HEK293 (cell line): ENCODE data around the gene KRT12.

Experiments
- CTCF ChIP-seq: fragments of 450-650 bp; formaldehyde crosslinking; IDR thresholded peaks from 2 replicates; pipeline ENCODE4 v1.5.1; 2016; ENCODE audit warnings: missing biosample characterization, missing genetic modification characterization
- KLF8 ChIP-seq: fragments of 450-650 bp; formaldehyde crosslinking; IDR thresholded peaks from 2 replicates; pipeline ENCODE4 v1.5.1; 2016; ENCODE audit warnings: missing biosample characterization, missing genetic modification characterization
- MZF1 ChIP-seq: fragments of 450-650 bp; formaldehyde crosslinking; IDR thresholded peaks from 2 replicates; pipeline ENCODE4 v1.5.1; 2017; ENCODE audit warnings: missing biosample characterization, missing genetic modification characterization, borderline replicate concordance
- PATZ1 ChIP-seq: fragments of 450-650 bp; formaldehyde crosslinking; IDR thresholded peaks from 2 replicates; pipeline ENCODE4 v1.5.1; 2016; ENCODE audit warnings: missing biosample characterization, missing genetic modification characterization
- REST ChIP-seq: fragments of 450-650 bp; formaldehyde crosslinking; IDR thresholded peaks from 2 replicates; pipeline ENCODE4 v1.5.1; 2016; ENCODE audit warnings: missing biosample characterization, missing genetic modification characterization
- SALL2 ChIP-seq: fragments of 450-650 bp; formaldehyde crosslinking; IDR thresholded peaks from 2 replicates; pipeline ENCODE4 v1.5.0; 2017; ENCODE audit warnings: missing biosample characterization, mild to moderate bottlenecking, missing genetic modification characterization, borderline replicate concordance
- ZNF121 ChIP-seq: fragments of 450-650 bp; formaldehyde crosslinking; IDR thresholded peaks from 2 replicates; pipeline ENCODE4 v1.5.1; 2016; ENCODE audit warnings: missing biosample characterization, missing genetic modification characterization
- ZNF146 ChIP-seq: fragments of 450-650 bp; formaldehyde crosslinking; IDR thresholded peaks from 2 replicates; pipeline ENCODE4 v1.5.1; 2016; ENCODE audit warnings: missing biosample characterization, missing genetic modification characterization
- ZNF274 ChIP-seq, 2 experiments: fragments of 200-500 bp in 1 of 2; fragments of 450-650 bp in 1 of 2; sonication (Bioruptor generic) in 1 of 2; formaldehyde crosslinking in 1 of 2; IDR thresholded peaks; 2 replicates each; pipeline versions ENCODE4 v1.5.1 to v1.6.1; 2014 to 2016; ENCODE audit warnings: borderline replicate concordance in 1 of 2, inconsistent platforms in 1 of 2, low read length in 1 of 2, missing biosample characterization in 1 of 2, missing genetic modification characterization in 1 of 2
- ZNF366 ChIP-seq: fragments of 450-650 bp; formaldehyde crosslinking; conservative IDR thresholded peaks from 2 replicates; pipeline ENCODE4 v1.5.1; 2016; ENCODE audit warnings: missing biosample characterization, missing genetic modification characterization
- ZNF416 ChIP-seq: fragments of 450-650 bp; formaldehyde crosslinking; IDR thresholded peaks from 2 replicates; pipeline ENCODE4 v1.5.1; 2016; ENCODE audit warnings: missing biosample characterization, missing genetic modification characterization
- ZNF580 ChIP-seq: fragments of 450-650 bp; formaldehyde crosslinking; IDR thresholded peaks from 2 replicates; pipeline ENCODE4 v1.5.1; 2016; ENCODE audit warnings: missing biosample characterization, missing genetic modification characterization
- ZNF76 ChIP-seq: fragments of 450-650 bp; formaldehyde crosslinking; IDR thresholded peaks from 2 replicates; pipeline ENCODE4; 2016; ENCODE audit warnings: low read depth, missing biosample characterization, missing genetic modification characterization, borderline replicate concordance

- TF ChIP-seq ZNF580 (tag by site-specific recombination), result no peak
- no peak for TF ChIP-seq CTCF (tag by site-specific recombination)
- TF ChIP-seq ZNF274 (IDR thresholded peaks at IDR 0.05; ENCODE audit: low read length), result no peak
- no peak for TF ChIP-seq ZNF274 (tag by site-specific recombination; IDR thresholded peaks at IDR 0.05; ENCODE audit: borderline replicate concordance)
- no peak for TF ChIP-seq ZNF416 (tag by site-specific recombination)
- no peak for TF ChIP-seq KLF8
- no peak for TF ChIP-seq MZF1 (tag by site-specific recombination)
- no peak for TF ChIP-seq PATZ1
- no peak for TF ChIP-seq ZNF366 (tag by site-specific recombination)
- TF ChIP-seq SALL2 (tag by site-specific recombination), result no peak
- no peak for TF ChIP-seq REST
- TF ChIP-seq ZNF76 (tag by site-specific recombination), result no peak
- TF ChIP-seq ZNF146 (tag by site-specific recombination), result no peak
- no peak for TF ChIP-seq ZNF121 (tag by site-specific recombination)
Observed at GRCh38 chr17:40848583-40849235, 18.3 kb downstream of the KRT12 start.
